Rectal smooth muscle tissue (tissue), 1 donor: Measurements from ENCODE around the gene PPP1R15B.
A peak's percentile ranks its signal among the peaks of the same experiment; 100 is the strongest.

ENCODE experiments used
- H3K27ac ChIP-seq: one replicate; pipeline ENCODE4 v1.7.0; 2013; ENCODE audit warnings: low read depth, low read length, inconsistent platforms
- H3K27me3 ChIP-seq: one replicate; pipeline ENCODE4 v1.7.0; 2013; ENCODE audit warnings: low read length; ENCODE audit not compliant: control insufficient read depth, insufficient read depth
- H3K36me3 ChIP-seq: one replicate; pipeline ENCODE4 v1.7.0; 2013; ENCODE audit warnings: low read length; ENCODE audit not compliant: control insufficient read depth, insufficient read depth
- H3K4me1 ChIP-seq: one replicate; pipeline ENCODE4 v1.7.0; 2013; ENCODE audit warnings: low read length; ENCODE audit not compliant: control insufficient read depth, insufficient read depth
- H3K4me3 ChIP-seq: one replicate; pipeline ENCODE4 v1.7.0; 2013; ENCODE audit warnings: low read length
- H3K9ac ChIP-seq: one replicate; pipeline ENCODE4 v1.7.0; 2013; ENCODE audit warnings: low read length

PPP1R15B gene

GRCh38 chr1:204411451-204412204, at the start of gene PPP1R15B:
PPP1R15B (minus strand) TSS chr1:204411817; CDS start chr1:204411411, 406 bp downstream.
- Histone ChIP-seq H3K27ac (peak within 1 kb of the TSS; percentile 100), H3K9ac (peak within 1 kb of the TSS; percentile 100), H3K4me1 (peaks cover 2% of the 10 kb centered on the region), H3K4me3 (peak within 1 kb of the TSS; percentile 100), H3K36me3 (peaks cover 3% of the 10 kb centered on the region), H3K27me3 (no peaks in the 10 kb centered on the region)

DNA sequence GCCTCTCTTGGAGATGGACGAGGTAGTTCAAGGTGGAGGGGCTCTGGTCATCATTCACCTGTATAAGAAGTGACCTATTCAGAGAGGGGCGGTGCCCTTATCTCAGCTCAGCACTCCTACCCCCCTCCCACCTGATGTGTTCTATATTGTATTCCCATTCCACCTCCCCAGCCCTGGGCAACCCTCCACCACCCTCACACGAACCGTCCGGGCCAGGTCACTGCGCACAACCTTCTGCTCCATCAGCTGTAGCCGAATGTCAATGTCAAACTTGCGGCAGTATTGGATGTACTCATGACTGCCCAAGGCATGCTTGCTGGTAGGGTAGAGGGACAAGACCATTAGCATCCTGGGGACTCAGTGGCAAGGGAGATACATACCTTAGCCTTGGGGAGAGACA, 48.7 kb upstream of the PPP1R15B start:
- Histone ChIP-seq H3K27me3 (no peaks in the 10 kb centered on the region), H3K36me3 (peaks cover 22% of the 10 kb centered on the region), H3K4me1 (no peaks in the 10 kb centered on the region), H3K4me3 (no peak overlapping the region), H3K27ac (no peak overlapping the region), H3K9ac (no peak overlapping the region)

DNA sequence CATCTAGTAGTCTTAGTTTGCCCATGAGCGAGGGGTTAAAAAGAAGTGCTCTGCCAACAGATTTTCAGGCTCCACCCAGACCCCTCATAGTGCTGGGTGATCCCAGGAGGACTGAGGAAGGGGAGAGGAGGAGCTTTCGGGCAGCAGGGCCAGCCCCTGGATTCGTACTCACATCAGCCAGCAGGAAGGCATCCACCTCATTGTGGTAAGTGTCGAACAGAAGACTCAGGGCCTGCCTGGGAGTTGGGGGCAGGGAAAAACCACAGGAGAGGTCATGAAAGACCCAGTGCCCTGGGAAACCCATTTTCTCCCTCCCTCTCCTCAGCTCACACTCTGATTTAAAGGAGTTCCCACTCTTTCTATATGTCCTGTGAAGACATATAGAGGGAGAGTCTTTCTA, 48.1 kb upstream of the PPP1R15B start:
- no peak overlapping the region for H3K4me3 ChIP-seq
- H3K9ac ChIP-seq: no peak overlapping the region
- H3K36me3 ChIP-seq: peaks cover 23% of the 10 kb centered on the region
- no peaks in the 10 kb centered on the region for H3K27me3 ChIP-seq
- no peak overlapping the region for H3K27ac ChIP-seq
- H3K4me1 ChIP-seq: no peaks in the 10 kb centered on the region

DNA sequence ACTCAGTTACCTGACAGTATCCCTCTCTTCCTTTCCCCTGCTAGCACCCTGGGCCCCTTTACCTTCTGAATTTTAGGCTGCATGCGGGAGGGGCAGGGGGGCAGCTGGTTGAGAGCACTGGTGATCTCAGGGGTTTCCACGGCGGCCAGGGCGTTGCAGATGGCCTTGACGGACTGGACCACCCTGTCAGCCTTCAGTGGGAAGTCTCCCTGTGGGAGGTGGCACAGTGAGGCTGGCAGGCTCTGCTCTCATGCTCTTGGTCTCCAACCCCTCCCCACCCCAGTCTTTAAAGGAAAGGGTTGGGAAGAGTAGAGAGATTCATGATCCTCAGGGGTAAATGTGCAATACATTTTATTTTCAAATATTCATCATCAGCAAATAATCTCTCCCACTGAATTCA, 46.0 kb upstream of the PPP1R15B start:
- Histone ChIP-seq H3K36me3 (peaks cover 31% of the 10 kb centered on the region), H3K27ac (no peak overlapping the region), H3K4me1 (no peaks in the 10 kb centered on the region)

GRCh38 chr1:204456826-204457442, 45.3 kb upstream of the PPP1R15B start:
- Histone ChIP-seq H3K4me3 (no peak overlapping the region), H3K27ac (no peak overlapping the region), H3K9ac (no peak overlapping the region), H3K4me1 (no peaks in the 10 kb centered on the region), H3K36me3 (peaks cover 28% of the 10 kb centered on the region), H3K27me3 (no peaks in the 10 kb centered on the region)

More for the DNA sequence above, 46.0 kb upstream of the PPP1R15B start:
- H3K27me3 ChIP-seq: no peaks in the 10 kb centered on the region
- no peak overlapping the region for H3K4me3 ChIP-seq
- no peak overlapping the region for H3K9ac ChIP-seq

DNA sequence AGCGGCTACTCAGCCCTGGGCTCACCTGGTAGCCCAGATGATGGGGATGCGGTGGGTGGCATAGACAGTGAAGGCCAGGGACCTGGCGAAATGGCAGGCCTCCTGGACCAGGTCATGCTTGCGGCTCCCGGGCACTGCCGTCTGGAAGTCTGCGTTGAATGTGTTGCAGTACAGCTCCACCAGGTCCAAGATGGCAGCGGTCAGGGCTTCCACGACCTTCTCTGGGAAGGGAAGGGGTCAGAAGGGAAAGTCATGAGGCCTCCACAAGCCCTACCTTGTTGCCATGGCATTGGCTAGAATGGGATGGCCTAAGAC, 44.2 kb upstream of the PPP1R15B start:
- Histone ChIP-seq H3K9ac (no peak overlapping the region), H3K27ac (no peak overlapping the region), H3K36me3 (peaks cover 28% of the 10 kb centered on the region), H3K4me3 (no peak overlapping the region), H3K4me1 (no peaks in the 10 kb centered on the region), H3K27me3 (no peaks in the 10 kb centered on the region)

DNA sequence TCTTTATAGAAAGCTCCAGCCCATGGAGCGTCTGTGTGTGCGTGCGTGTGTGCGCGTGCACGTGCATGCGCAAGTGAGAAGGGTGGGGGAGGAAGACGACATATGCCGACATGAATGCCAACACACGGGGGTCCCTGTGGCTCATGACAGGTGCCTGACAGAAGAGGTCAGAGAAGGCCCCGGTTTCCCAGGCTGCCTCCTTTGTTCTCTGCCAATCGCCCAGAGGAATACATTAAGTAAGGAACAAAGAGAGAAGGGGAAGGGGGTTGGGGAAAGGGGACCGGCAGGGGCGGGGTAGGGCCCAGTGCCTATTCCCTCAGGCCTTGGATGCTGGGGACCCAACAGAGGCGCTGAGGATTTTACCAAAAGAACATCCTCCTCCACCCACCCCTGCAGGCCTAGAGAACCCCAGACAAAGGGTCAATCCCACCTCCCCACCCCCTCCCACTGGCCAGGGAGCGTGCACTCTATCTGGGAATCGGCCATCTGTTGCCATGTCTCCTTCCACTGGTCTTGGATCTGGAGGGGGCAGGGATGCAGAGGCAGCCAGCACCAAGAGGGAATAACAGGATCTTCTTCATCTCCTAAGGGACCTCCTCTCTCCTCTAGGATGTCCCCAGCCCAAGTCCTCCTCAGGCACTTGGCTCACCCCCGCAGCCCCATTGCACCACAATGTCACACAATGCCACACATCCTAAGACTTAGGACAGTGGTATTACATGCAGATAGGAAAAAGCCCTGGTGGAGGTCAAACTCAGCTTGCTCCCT, 43.6 kb upstream of the PPP1R15B start:
- Histone ChIP-seq H3K27ac (no peak overlapping the region), H3K9ac (no peak overlapping the region), H3K4me3 (no peak overlapping the region), H3K27me3 (no peaks in the 10 kb centered on the region), H3K36me3 (peaks cover 24% of the 10 kb centered on the region), H3K4me1 (no peaks in the 10 kb centered on the region)

- Histone ChIP-seq H3K36me3 (peaks cover 21% of the 10 kb centered on the region), H3K9ac (no peak overlapping the region), H3K27ac (no peak overlapping the region), H3K27me3 (no peaks in the 10 kb centered on the region), H3K4me1 (no peaks in the 10 kb centered on the region), H3K4me3 (no peak overlapping the region)
These were observed 42.9 kb upstream of the PPP1R15B start for GRCh38 chr1:204454476-204454875.

DNA sequence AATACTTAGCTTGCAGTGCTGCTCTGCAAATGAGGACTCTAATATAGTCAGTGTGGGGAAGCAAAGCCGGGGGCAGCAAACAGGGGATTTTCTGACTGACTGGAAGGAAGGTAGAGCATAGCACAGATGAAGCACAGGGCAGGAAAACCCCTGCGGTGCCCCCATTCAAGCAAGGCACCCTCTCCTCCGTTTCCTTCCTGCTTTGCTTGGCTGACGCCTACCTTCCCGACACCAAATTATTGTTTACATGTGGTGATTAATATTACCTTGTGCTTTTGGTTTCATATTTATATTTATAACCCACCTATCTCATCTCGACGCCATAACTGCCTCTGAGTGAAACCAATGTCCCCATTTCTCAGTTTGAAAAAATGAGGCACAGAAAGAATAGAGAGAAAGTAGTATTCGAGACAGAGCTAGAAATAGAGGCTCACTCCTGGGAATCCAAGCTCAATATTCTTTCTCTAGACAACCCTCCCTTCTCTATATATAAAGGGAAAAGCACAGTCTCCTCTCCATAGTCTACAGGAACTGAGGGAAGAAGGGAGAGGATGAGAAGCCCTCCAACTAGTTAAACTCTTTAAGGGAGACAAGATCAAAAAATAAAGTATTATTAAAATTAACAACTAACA, 41.6 kb upstream of the PPP1R15B start:
- H3K27ac ChIP-seq: no peak overlapping the region
- H3K4me1 ChIP-seq: no peaks in the 10 kb centered on the region
- H3K27me3 ChIP-seq: no peaks in the 10 kb centered on the region
- no peak overlapping the region for H3K9ac ChIP-seq
- H3K36me3 ChIP-seq: peaks cover 28% of the 10 kb centered on the region
- H3K4me3 ChIP-seq: no peak overlapping the region

DNA sequence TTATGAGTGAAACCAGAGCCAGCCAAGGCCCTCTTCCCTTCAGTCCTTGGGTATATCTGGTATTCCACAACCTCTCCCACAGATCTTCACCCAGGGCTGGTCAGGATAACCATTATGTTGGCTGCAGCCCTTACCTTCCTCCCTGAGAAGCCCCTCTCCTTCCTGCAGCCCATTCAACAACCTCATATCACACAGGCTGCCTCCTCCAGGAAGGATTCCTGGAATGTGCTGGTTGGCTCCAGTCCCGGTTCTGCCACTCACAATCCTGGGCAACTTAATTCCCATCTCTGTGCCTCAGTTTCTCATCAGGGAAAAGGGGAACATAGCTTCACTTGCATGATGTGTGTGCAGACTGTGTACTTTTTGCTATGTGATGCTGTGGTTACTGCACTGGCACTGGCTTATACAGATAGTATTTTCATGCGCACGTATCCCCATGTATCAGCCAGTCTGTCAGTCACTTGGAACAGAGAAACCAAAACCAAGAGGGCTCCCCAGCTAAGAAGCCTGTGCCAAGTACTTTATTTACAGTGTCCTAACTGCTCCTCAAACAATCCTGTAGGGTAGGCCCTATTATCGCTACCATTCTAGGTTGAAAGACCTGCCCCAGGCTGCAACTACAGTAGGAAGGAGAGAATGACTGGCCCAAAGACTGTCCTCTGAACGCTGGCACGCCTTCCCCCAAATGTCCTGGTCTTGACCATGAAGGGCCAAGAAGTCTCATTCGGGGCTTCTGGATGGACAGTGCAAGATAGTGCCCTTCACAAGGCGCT, 39.9 kb upstream of the PPP1R15B start:
- H3K36me3 ChIP-seq: peaks cover 35% of the 10 kb centered on the region
- no peak overlapping the region for H3K4me3 ChIP-seq
- H3K9ac ChIP-seq: peak overlapping the region; percentile 19
- no peaks in the 10 kb centered on the region for H3K27me3 ChIP-seq
- H3K4me1 ChIP-seq: peaks cover 2% of the 10 kb centered on the region
- H3K27ac ChIP-seq: no peak overlapping the region

GRCh38 chr1:204450461-204451257, 39.0 kb upstream of the PPP1R15B start:
- H3K36me3 ChIP-seq: peaks cover 34% of the 10 kb centered on the region
- H3K4me3 ChIP-seq: no peak overlapping the region
- H3K9ac ChIP-seq: peak overlapping the region; percentile 19
- no peaks in the 10 kb centered on the region for H3K27me3 ChIP-seq
- no peak overlapping the region for H3K27ac ChIP-seq
- peaks cover 3% of the 10 kb centered on the region for H3K4me1 ChIP-seq
